HS-27A (cell line): ENCODE data around the gene AARS2.
"Not testable (repeated sequence)": the region's sequence is repeated elsewhere in the genome, so short reads cannot be mapped to it uniquely, and the experiment has no call there.

Experiments used
- DNase-seq: peaks from one replicate; pipeline ENCODE4 v3.0.0-alpha.2; 2012; ENCODE audit warnings: low read depth, missing footprints

The AARS2 gene

GRCh38 chr6:44329858-44330257 is 16.7 kb upstream of the AARS2 start:
- no peak for DNase-seq

GRCh38 chr6:44328203-44328602 is 15.1 kb upstream of the AARS2 start:
- not testable (repeated sequence) for DNase-seq

GRCh38 chr6:44327760-44328159 is 14.6 kb upstream of the AARS2 start:
- no peak for DNase-seq

GRCh38 chr6:44327096-44327495 is 13.9 kb upstream of the AARS2 start:
- DNase-seq, result no peak

GRCh38 chr6:44321210-44321609 is 8.1 kb upstream of the AARS2 start:
- no peak for DNase-seq

- DNase-seq, result not testable (repeated sequence)
These were observed 4.0 kb upstream of the AARS2 start for GRCh38 chr6:44317136-44317631.

- DNase-seq, result no peak
These were observed 3.3 kb upstream of the AARS2 start for GRCh38 chr6:44316481-44316880.

- no peak for DNase-seq
These were observed 2.8 kb upstream of the AARS2 start for GRCh38 chr6:44315951-44316350.

GRCh38 chr6:44315516-44315915 is 2.4 kb upstream of the AARS2 start:
- no peak for DNase-seq

- not testable (repeated sequence) for DNase-seq
These were observed 1.5 kb upstream of the AARS2 start for GRCh38 chr6:44314657-44315056.

GRCh38 chr6:44311767-44312166 is 1.4 kb downstream of the AARS2 start:
- DNase-seq, result no peak

- no peak for DNase-seq
These were observed 1.8 kb downstream of the AARS2 start for GRCh38 chr6:44311304-44311703.

GRCh38 chr6:44310241-44310640 is 2.9 kb downstream of the AARS2 start:
- DNase-seq, result no peak

- no peak for DNase-seq
These were observed 3.5 kb downstream of the AARS2 start for GRCh38 chr6:44309631-44310030.

- DNase-seq, result no peak
These were observed 4.1 kb downstream of the AARS2 start for GRCh38 chr6:44309092-44309491.

GRCh38 chr6:44307217-44307616 is 5.9 kb downstream of the AARS2 start:
- no peak for DNase-seq

- no peak for DNase-seq
These were observed 6.4 kb downstream of the AARS2 start for GRCh38 chr6:44306710-44307109.

GRCh38 chr6:44305200-44305725 is 7.9 kb downstream of the AARS2 start:
- no peak for DNase-seq

GRCh38 chr6:44304282-44305199 is 8.6 kb downstream of the AARS2 start:
- DNase-seq, result no peak

GRCh38 chr6:44303842-44304241 is 9.3 kb downstream of the AARS2 start:
- DNase-seq, result no peak

GRCh38 chr6:44302856-44303255 is 10.3 kb downstream of the AARS2 start:
- no peak for DNase-seq

GRCh38 chr6:44301782-44302564 is 11.2 kb downstream of the AARS2 start:
- DNase-seq, result no peak

- no peak for DNase-seq
These were observed 12.0 kb downstream of the AARS2 start for GRCh38 chr6:44301106-44301505.
